PFSK-1 (cell line): ENCODE measurements around the gene KCNQ1.

Experiments used
- POLR2AphosphoS5 ChIP-seq: IDR thresholded peaks from 2 replicates; pipeline ENCODE4 v1.6.1; 2012; ENCODE audit warnings: low read depth, mild to moderate bottlenecking, control low read depth, low read length, moderate library complexity
- SIN3A ChIP-seq: IDR thresholded peaks from 2 replicates; pipeline ENCODE4 v1.6.1; 2012; ENCODE audit warnings: mild to moderate bottlenecking, low read length, moderate library complexity, borderline replicate concordance; ENCODE audit not compliant: insufficient read depth
- TAF1 ChIP-seq: IDR thresholded peaks from 2 replicates; pipeline ENCODE4 v1.6.1; 2012; ENCODE audit warnings: low read length, control low read depth, borderline replicate concordance; ENCODE audit not compliant: insufficient read depth

GRCh38 chr11:2783536-2784082 is 338.8 kb downstream of the KCNQ1 start:
- no peak for TF ChIP-seq SIN3A
- TF ChIP-seq POLR2AphosphoS5, result no peak
- TF ChIP-seq TAF1, result no peak
